HCT116 (cell line): Measurements from ENCODE around the gene DAPK2. TPM values are rescaled to one million over a fixed set of nuclear protein-coding genes. Genes with fewer than 3 reads are reported as not detected.

Source experiments
- ATAC-seq: fragments of 200-7000 bp; cut with Tn5 transposase; 2 replicates; pipeline ENCODE4 v1.9.1; 2020; ENCODE audit warnings: mild to moderate bottlenecking, moderate library complexity
- BruUV-seq: library from RNA; stranded (reverse); fragments of 400-500 nt; replicated peaks from 2 replicates; lab custom pipeline; 2021; lab: Mats Ljungman, UMichigan
- CTCF ChIA-PET: fragments of 300-600 bp; sonication (Branson Sonifier 250); formaldehyde crosslinking; loops from one replicate; lab custom pipeline; 2021; ENCODE audit warnings: antibody characterized with exemption; lab: Charles Lee
- POLR2A ChIA-PET: fragments of 300-600, 350-600 bp; sonication (Branson Sonifier 250); formaldehyde crosslinking; loops from one replicate; lab custom pipeline; 2021; ENCODE audit warnings: antibody characterized with exemption; lab: Charles Lee
- RAD21 ChIA-PET, 2 experiments: fragments of 300-600 bp; sonication (Branson Sonifier 250); formaldehyde crosslinking; loops; one replicate each; lab custom pipeline; 2023; ENCODE audit warnings: low total read pairs in 2 of 2; ENCODE audit not compliant: uncharacterized antibody in 2 of 2, unreplicated experiment in 2 of 2, low non-redundant PET in 1 of 2; lab: Charles Lee
- DNase-seq: peaks from one replicate; pipeline ENCODE4 v3.0.0-alpha.2; 2010; ENCODE audit warnings: low read depth, low spot score
- H2AFZ ChIP-seq: fragments of 200-600 bp; shearing (Covaris generic), sonication (generic); 2 replicates; pipeline ENCODE4 v1.6.1; 2017; ENCODE audit warnings: low read depth, mixed run types, mixed read lengths, antibody characterized with exemption, low read length; ENCODE audit not compliant: poor library complexity, severe bottlenecking
- H3K27ac ChIP-seq: 2 replicates; pipeline ENCODE4 v1.5.1; 2012; ENCODE audit warnings: low read depth, low read length
- H3K27me3 ChIP-seq: fragments of 200-600 bp; sonication (generic); 2 replicates; pipeline ENCODE4 v1.6.1; 2016; ENCODE audit warnings: mixed run types, low read length, mixed read lengths; ENCODE audit not compliant: insufficient read depth
- H3K36me3 ChIP-seq, 2 experiments: fragments of 200-500 bp in 1 of 2; fragments of 200-600 bp in 1 of 2; sonication (Bioruptor generic) in 1 of 2; sonication (generic) in 1 of 2; 2 replicates each; pipeline versions ENCODE4 v1.5.1 to v1.6.1; 2014 to 2016; ENCODE audit warnings: low read length in 2 of 2, inconsistent platforms in 1 of 2, mixed read lengths in 1 of 2, mixed run types in 1 of 2; ENCODE audit not compliant: insufficient read depth in 2 of 2, control insufficient read depth in 1 of 2
- H3K4me1 ChIP-seq, 2 experiments: fragments of 200-600 bp in 1 of 2; sonication (generic) in 1 of 2; 2 replicates each; pipeline versions ENCODE4 v1.5.1 to v1.6.1; 2012 to 2017; ENCODE audit warnings: low read length in 2 of 2, inconsistent platforms in 1 of 2, mild to moderate bottlenecking in 1 of 2, mixed read lengths in 1 of 2, mixed run types in 1 of 2, moderate library complexity in 1 of 2; ENCODE audit not compliant: insufficient read depth in 2 of 2, control insufficient read depth in 1 of 2
- H3K4me2 ChIP-seq: fragments of 200-600 bp; sonication (generic); 2 replicates; pipeline ENCODE4 v1.6.1; 2017; ENCODE audit warnings: mixed run types, low read length, mixed read lengths
- H3K4me3 ChIP-seq, 2 experiments: fragments of 200-600 bp in 1 of 2; sonication (generic) in 1 of 2; replicated peaks in 1 of 2; 2 replicates each; pipeline ENCODE4 v1.5.1; 2011 to 2016; ENCODE audit warnings: low read length in 2 of 2, control low read depth in 1 of 2, low read depth in 1 of 2, mild to moderate bottlenecking in 1 of 2, mixed read lengths in 1 of 2, mixed run types in 1 of 2
- H3K79me2 ChIP-seq: fragments of 200-600 bp; sonication (generic); 2 replicates; pipeline ENCODE4 v1.6.1; 2017; ENCODE audit warnings: mild to moderate bottlenecking, mixed run types, low read length, moderate library complexity, mixed read lengths; ENCODE audit not compliant: insufficient read depth
- H3K9ac ChIP-seq: fragments of 200-600 bp; sonication (generic); 2 replicates; pipeline ENCODE4 v1.6.1; 2016; ENCODE audit warnings: low read length, mixed read lengths
- H3K9me2 ChIP-seq: fragments of 200-600 bp; sonication (generic), shearing (Covaris generic); 2 replicates; pipeline ENCODE4 v1.6.1; 2017; ENCODE audit warnings: mixed run types, mild to moderate bottlenecking, moderate library complexity; ENCODE audit not compliant: insufficient read depth
- H3K9me3 ChIP-seq, 2 experiments: fragments of 200-500 bp in 1 of 2; fragments of 200-600 bp in 1 of 2; sonication (Bioruptor generic) in 1 of 2; sonication (generic) in 1 of 2; 2 replicates each; pipeline ENCODE4 v1.6.1; 2014 to 2017; ENCODE audit warnings: low read length in 2 of 2, mixed read lengths in 2 of 2, inconsistent platforms in 1 of 2, low read depth in 1 of 2, mild to moderate bottlenecking in 1 of 2, mixed run types in 1 of 2, moderate library complexity in 1 of 2; ENCODE audit not compliant: control insufficient read depth in 1 of 2, insufficient read depth in 1 of 2
- H4K20me1 ChIP-seq: fragments of 200-600 bp; sonication (generic), shearing (Covaris generic); 2 replicates; pipeline ENCODE4 v1.6.1; 2017; ENCODE audit warnings: mixed run types, mild to moderate bottlenecking, moderate library complexity; ENCODE audit not compliant: insufficient read depth
- ATF3 ChIP-seq: IDR thresholded peaks from 2 replicates; pipeline ENCODE4 v1.6.1; 2012
- CEBPB ChIP-seq: IDR thresholded peaks from 2 replicates; pipeline ENCODE4 v1.6.1; 2012; ENCODE audit warnings: low read depth
- CTCF ChIP-seq, 3 experiments: fragments of 200-600 bp in 1 of 3; sonication (generic) in 1 of 3; IDR thresholded peaks in 2 of 3; conservative IDR thresholded peaks in 1 of 3; 2 replicates each; pipeline ENCODE4 v1.5.1; 2012 to 2017; ENCODE audit warnings: low read depth in 2 of 3, low read length in 2 of 3, antibody characterized with exemption in 1 of 3, borderline replicate concordance in 1 of 3, control low read depth in 1 of 3, mild to moderate bottlenecking in 1 of 3, mixed read lengths in 1 of 3, mixed run types in 1 of 3, moderate library complexity in 1 of 3; ENCODE audit not compliant: insufficient read depth in 1 of 3
- ELF1 ChIP-seq: IDR thresholded peaks from 2 replicates; pipeline ENCODE4 v1.6.1; 2012; ENCODE audit warnings: low read depth, borderline replicate concordance
- FOSL1 ChIP-seq: IDR thresholded peaks from 2 replicates; pipeline ENCODE4 v1.6.1; 2012; ENCODE audit warnings: low read depth
- JUND ChIP-seq: IDR thresholded peaks from 2 replicates; pipeline ENCODE4 v1.6.1; 2012
- MAX ChIP-seq: IDR thresholded peaks from 2 replicates; pipeline ENCODE4 v1.6.1; 2012
- POLR2AphosphoS5 ChIP-seq: IDR thresholded peaks from 2 replicates; pipeline ENCODE4 v1.6.1; 2011; ENCODE audit warnings: mild to moderate bottlenecking, low read depth, low read length, moderate library complexity
- RAD21 ChIP-seq: IDR thresholded peaks from 2 replicates; pipeline ENCODE4 v1.6.1; 2012; ENCODE audit warnings: low read depth, mild to moderate bottlenecking
- REST ChIP-seq: IDR thresholded peaks from 2 replicates; pipeline ENCODE4 v1.6.1; 2012; ENCODE audit warnings: low read depth
- SRF ChIP-seq: IDR thresholded peaks from 2 replicates; pipeline ENCODE4 v1.6.1; 2012; ENCODE audit warnings: low read depth
- ZNF274 ChIP-seq: fragments of 200-500 bp; sonication (Bioruptor generic); IDR thresholded peaks from 2 replicates; pipeline ENCODE4 v1.6.1; 2014; ENCODE audit warnings: mild to moderate bottlenecking, low read depth, low read length, inconsistent platforms
- intact Hi-C: fragments of 100-400 bp; cut with micrococcal nuclease; formaldehyde crosslinking; loops from 2 replicates; pipeline ENCODE4 v1.10.0; 2022
- total RNA-seq: library from RNA; stranded (reverse); gene quantifications from one replicate; pipeline ENCODE4 v1.2.1, GENCODE V29; 2021; ENCODE audit not compliant: unreplicated experiment

Gene DAPK2
- total RNA-seq, 1 experiment from 2014 or later, result 4.8 TPM

- no peak for ATAC-seq
- RAD21 ChIA-PET, result no interaction called here
Measured at GRCh38 chr15:63971427-63971805, 74.9 kb downstream of the DAPK2 start.

More at GRCh38 chr15:63971427-63971805, 74.9 kb downstream of the DAPK2 start:
- Histone ChIP-seq H3K27ac (no peak overlapping the region), H3K79me2 (no peaks in the 10 kb centered on the region), H3K36me3 (no peaks in the 10 kb centered on the region), H3K9me2 (0 out of 2 replicates have a peak, but pooled peaks cover 3% of the 10 kb centered on the region), H3K9me3 (no peaks in the 10 kb centered on the region), H3K27me3 (no peaks in the 10 kb centered on the region), H3K4me3 (no peak overlapping the region), H3K9ac (no peak overlapping the region), H2AFZ (no peak overlapping the region), H3K4me1 (peaks cover 0 to 7% of the 10 kb centered on the region in 2 experiments; a peak in 2 of 4 replicates), H4K20me1 (no peaks in the 10 kb centered on the region), H3K4me2 (no peak overlapping the region)
- TF ChIP-seq CEBPB (no peak), POLR2AphosphoS5 (no peak), ELF1 (no peak), JUND (no peak), MAX (no peak), ZNF274 (no peak), RAD21 (no peak), REST (no peak), ATF3 (no peak), SRF (no peak), FOSL1 (no peak), CTCF (IDR thresholded peaks at IDR 0.05 in 2 of 3, conservative IDR thresholded peaks at IDR 0.05 in 1 of 3; ENCODE audit: borderline replicate concordance in 1 of 3, insufficient read depth in 1 of 3, low read depth in 2 of 3, low read length in 2 of 3) (no peak)
- no TSS peak for BruUV-seq
- DNase-seq, result no peak
- intact Hi-C loops, result no loop called here
- POLR2A ChIA-PET, result no interaction called here
- CTCF ChIA-PET, result interaction anchor here (0.7 kb wide), 1 partner anchor 75 kb away, joined by 3 read pairs; no protein-coding TSS in a partner anchor
